Stimulated activated CD4-positive, alpha-beta T cell treated with anti-CD3 and anti-CD28 coated beads, Interleukin-4, amount 100 ng/mL, for 48 hours (primary cell): ENCODE data around the gene PCDHGA6.
"Not testable (repeated sequence)": the region's sequence is repeated elsewhere in the genome, so short reads cannot be mapped to it uniquely, and the experiment has no call there.

Experiments used
- DNase-seq, 2 donors: peaks; one replicate each; pipeline ENCODE4 v3.0.0-alpha.2; 2020; ENCODE audit warnings: low read depth in 2 of 2

PCDHGA6 gene

GRCh38 chr5:141392429-141393198 is 18.9 kb downstream of the PCDHGA6 start, which contains the start of gene PCDHGA8:
PCDHGA8 (plus strand) TSS chr5:141392633; CDS start chr5:141392814, 181 bp downstream.
- no peak for DNase-seq

DNA sequence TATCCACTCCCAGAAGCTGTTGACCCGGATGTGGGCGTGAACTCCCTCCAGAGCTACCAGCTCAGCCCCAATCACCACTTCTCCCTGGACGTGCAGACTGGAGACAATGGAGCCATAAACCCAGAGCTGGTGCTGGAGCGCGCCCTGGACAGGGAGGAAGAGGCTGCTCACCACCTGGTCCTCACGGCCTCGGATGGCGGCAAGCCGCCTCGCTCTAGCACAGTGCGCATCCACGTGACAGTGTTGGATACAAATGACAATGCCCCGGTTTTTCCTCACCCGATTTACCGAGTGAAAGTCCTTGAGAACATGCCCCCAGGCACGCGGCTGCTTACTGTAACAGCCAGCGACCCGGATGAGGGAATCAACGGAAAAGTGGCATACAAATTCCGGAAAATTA is 19.6 kb downstream of the PCDHGA6 start:
- no peak for DNase-seq

DNA sequence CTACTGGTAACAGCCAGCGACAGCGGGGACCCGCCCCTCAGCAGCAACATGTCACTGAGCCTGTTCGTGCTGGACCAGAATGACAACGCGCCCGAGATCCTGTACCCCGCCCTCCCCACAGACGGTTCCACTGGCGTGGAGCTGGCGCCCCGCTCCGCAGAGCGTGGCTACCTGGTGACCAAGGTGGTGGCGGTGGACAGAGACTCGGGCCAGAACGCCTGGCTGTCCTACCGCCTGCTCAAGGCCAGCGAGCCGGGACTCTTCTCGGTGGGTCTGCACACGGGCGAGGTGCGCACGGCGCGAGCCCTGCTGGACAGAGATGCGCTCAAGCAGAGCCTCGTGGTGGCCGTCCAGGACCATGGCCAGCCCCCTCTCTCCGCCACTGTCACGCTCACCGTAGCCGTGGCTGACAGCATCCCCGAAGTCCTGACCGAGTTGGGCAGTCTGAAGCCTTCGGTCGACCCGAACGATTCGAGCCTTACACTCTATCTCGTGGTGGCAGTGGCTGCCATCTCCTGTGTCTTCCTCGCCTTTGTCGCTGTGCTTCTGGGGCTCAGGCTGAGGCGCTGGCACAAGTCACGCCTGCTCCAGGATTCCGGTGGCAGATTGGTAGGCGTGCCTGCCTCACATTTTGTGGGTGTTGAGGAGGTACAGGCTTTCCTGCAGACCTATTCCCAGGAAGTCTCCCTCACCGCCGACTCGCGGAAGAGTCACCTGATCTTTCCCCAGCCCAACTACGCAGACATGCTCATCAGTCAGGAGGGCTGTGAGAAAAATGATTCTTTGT is 20.9 kb downstream of the PCDHGA6 start:
- not testable (repeated sequence) for DNase-seq

DNA sequence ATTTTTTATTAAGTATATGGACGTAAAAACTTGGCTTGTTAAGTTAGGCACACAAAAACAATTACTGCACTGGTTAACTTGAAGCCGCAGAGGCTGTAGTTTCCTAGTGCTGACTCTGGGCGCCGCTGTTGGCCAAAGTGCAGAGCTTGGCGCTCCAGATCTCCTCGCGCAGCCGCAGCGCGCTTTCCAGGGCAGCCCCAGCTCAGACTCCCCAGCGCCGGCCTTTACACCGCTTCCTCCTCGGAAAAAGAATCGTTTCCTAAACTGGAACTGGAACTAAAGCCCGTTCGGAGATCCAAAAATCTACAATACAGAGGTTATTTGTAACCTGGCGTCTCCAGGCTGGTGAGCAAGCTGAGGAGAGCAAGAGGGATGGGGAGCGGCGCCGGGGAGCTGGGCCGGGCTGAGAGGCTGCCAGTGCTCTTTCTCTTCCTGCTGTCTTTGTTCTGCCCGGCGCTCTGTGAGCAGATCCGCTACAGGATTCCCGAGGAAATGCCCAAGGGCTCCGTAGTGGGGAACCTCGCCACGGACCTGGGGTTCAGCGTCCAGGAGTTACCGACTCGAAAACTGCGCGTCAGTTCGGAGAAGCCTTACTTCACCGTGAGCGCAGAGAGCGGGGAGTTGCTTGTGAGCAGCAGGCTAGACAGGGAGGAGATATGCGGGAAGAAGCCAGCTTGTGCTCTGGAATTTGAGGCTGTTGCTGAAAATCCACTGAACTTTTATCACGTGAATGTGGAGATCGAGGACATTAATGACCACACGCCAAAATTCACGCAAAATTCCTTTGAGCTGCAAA is 24.3 kb downstream of the PCDHGA6 start, which contains the start of gene PCDHGB5:
TSS of gene PCDHGB5 (plus strand) at position 192 of the 796 bp plus-strand sequence. CDS start at position 373, 181 bp downstream.
- not testable (repeated sequence) for DNase-seq

DNA sequence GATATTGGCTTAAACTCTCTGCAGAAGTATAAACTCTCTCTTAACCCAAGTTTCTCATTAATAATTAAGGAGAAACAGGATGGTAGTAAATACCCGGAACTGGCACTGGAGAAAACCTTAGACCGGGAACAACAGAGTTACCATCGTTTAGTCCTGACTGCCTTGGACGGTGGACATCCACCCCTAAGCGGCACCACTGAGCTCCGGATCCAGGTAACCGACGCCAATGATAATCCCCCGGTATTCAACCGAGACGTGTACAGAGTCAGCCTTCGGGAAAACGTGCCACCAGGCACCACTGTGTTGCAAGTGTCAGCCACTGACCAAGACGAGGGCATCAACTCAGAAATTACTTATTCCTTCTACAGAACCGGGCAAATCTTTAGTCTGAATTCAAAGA is 24.9 kb downstream of the PCDHGA6 start:
- DNase-seq, result no peak

GRCh38 chr5:141399555-141400258 is 26.0 kb downstream of the PCDHGA6 start:
- DNase-seq, result no peak

- no peak for DNase-seq
Observed at GRCh38 chr5:141402553-141403243, 29.0 kb downstream of the PCDHGA6 start, which contains the start of gene PCDHGA9. PCDHGA9 (plus strand) TSS chr5:141402778; CDS start chr5:141402953, 175 bp downstream.

DNA sequence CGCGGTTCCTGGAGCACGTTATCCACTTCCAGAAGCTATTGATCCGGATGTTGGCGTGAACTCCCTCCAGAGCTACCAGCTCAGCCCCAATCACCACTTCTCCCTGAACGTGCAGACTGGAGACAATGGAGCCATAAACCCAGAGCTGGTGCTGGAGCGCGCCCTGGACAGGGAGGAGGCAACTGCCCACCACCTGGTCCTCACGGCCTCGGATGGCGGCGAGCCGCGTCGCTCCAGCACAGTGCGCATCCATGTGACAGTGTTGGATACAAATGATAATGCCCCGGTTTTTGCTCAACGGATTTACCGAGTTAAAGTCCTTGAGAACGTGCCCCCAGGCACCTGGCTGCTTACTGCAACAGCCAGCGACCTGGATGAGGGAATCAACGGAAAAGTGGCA is 29.7 kb downstream of the PCDHGA6 start:
- DNase-seq, result no peak

GRCh38 chr5:141407790-141408505 is 34.3 kb downstream of the PCDHGA6 start, which contains the start of gene PCDHGB6:
PCDHGB6 (plus strand) TSS chr5:141408021; CDS start chr5:141408203, 182 bp downstream.
- peak in 1 of 2 donors; percentile 12 for DNase-seq

DNA sequence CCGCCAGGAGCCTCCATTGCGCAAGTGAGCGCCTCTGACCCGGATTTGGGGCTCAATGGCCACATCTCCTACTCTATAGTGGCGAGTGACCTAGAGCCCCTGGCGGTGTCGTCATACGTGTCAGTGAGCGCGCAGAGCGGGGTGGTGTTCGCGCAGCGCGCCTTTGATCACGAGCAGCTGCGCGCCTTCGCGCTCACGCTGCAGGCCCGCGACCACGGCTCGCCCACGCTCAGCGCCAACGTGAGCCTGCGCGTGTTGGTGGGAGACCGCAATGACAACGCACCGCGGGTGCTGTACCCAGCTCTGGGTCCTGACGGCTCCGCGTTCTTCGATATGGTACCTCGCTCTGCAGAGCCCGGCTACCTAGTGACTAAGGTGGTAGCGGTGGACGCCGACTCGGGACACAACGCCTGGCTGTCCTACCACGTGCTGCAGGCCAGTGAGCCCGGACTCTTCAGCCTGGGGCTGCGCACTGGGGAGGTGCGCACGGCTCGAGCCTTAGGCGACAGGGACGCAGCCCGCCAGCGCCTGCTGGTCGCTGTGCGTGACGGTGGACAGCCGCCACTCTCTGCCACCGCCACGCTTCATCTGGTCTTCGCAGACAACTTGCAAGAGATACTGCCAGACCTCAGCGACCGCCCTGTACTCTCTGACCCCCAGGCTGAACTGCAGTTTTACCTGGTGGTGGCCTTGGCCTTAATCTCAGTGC is 36.1 kb downstream of the PCDHGA6 start:
- no peak for DNase-seq

DNA sequence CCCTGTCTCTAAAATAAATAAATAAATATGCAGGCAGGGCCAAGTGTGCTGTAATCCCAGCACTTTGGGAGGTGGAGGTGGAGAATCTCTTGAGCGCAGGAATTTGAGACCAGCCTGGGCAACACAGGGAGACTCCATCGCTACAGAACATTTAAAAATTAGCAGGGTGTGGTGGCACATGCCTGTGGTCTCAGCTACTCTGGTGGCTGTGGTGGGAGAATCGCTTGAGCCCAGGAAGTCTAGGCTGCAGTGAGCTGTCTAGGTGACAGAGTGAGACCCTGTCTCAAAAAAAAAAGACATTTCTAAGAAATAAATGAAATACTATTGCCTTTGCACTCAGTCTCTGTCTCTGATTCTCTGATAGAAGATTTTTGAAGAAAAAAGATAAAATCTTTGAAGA is 37.9 kb downstream of the PCDHGA6 start:
- no peak for DNase-seq

- DNase-seq, result peak in 1 of 2 donors; percentile 51
Observed at GRCh38 chr5:141412854-141413539, 39.3 kb downstream of the PCDHGA6 start, which contains the start of gene PCDHGA10. PCDHGA10 (plus strand) TSS chr5:141412987; CDS start chr5:141413176, 189 bp downstream.

DNA sequence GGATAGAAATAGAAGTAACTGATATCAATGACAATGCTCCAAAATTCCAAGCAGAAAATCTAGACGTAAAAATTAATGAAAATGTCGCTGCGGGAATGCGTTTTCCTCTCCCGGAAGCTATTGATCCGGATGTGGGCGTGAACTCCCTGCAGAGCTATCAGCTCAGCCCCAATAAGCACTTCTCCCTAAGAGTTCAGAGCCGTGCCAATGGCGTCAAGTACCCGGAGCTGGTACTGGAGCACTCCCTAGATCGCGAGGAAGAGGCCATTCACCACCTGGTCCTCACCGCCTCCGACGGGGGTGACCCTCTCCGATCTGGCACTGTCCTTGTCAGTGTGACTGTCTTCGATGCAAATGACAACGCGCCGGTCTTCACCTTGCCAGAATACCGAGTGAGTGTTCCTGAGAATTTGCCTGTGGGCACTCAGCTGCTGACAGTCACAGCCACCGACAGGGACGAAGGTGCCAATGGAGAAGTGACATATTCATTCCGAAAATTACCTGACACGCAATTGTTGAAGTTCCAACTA is 39.9 kb downstream of the PCDHGA6 start:
- DNase-seq, result no peak

DNA sequence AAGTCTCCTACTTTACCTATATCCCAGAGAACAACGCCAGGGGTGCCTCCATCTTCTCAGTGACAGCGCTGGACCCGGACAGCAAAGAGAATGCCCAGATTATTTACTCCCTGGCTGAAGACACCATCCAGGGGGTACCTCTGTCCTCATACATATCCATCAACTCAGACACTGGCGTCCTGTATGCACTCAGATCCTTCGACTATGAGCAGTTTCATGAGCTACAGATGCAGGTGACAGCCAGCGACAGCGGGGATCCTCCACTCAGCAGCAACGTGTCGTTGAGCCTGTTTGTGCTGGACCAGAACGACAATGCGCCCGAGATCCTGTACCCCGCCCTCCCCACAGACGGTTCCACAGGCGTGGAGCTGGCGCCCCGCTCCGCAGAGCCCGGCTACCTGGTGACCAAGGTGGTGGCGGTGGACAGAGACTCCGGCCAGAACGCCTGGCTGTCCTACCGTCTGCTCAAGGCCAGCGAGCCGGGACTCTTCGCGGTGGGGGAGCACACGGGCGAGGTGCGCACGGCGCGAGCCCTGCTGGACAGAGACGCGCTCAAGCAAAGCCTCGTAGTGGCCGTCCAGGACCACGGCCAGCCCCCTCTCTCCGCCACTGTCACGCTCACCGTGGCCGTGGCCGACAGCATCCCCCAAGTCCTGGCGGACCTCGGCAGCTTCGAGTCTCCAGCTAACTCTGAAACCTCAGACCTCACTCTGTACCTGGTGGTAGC is 41.0 kb downstream of the PCDHGA6 start:
- DNase-seq, result not testable (repeated sequence)

- not testable (repeated sequence) for DNase-seq
Observed at GRCh38 chr5:141415275-141415618, 41.6 kb downstream of the PCDHGA6 start.

GRCh38 chr5:141417494-141418172 is 43.9 kb downstream of the PCDHGA6 start, which contains the start of gene PCDHGB7:
PCDHGB7 (plus strand) TSS chr5:141417677; CDS start chr5:141417860, 183 bp downstream.
- DNase-seq, result peak; percentile 48 to 51
